A673 (cell line): ENCODE data around the gene MYO1D.

Experiments
- CTCF ChIP-seq: fragments of 300-800, 200-600 bp; sonication (generic); conservative IDR thresholded peaks from 2 replicates; pipeline ENCODE4 v1.5.1; 2017; ENCODE audit warnings: low read depth, mild to moderate bottlenecking, antibody characterized with exemption, low read length, moderate library complexity, mixed read lengths
- EZH2 ChIP-seq: fragments of 200-600 bp; sonication (generic); IDR thresholded peaks from 2 replicates; pipeline ENCODE4 v1.6.1; 2017; ENCODE audit warnings: borderline replicate concordance, low read depth, mild to moderate bottlenecking, mixed read lengths, antibody characterized with exemption, low read length; ENCODE audit not compliant: poor library complexity, severe bottlenecking

- TF ChIP-seq CTCF (no peak), EZH2 (no peak)
These were observed 52.6 kb downstream of the MYO1D start for GRCh38 chr17:32824334-32824733.
